Measurements from ENCODE around the gene TCP11. TPM values are rescaled to one million over a fixed set of nuclear protein-coding genes. Genes with fewer than 3 reads are reported as not detected.

The TCP11 gene

GRCh38 chr6:35069262-35069661 lies 71.9 kb downstream of the TCP11 start:
- Histone ChIP-seq H2BK15ac (ENCODE audit: low read length) (no peak overlapping the region), H2BK5ac (ENCODE audit: low read length) (no peak overlapping the region), H2AK5ac (ENCODE audit: low read depth, low read length) (no peak overlapping the region), H3K14ac (ENCODE audit: low read length) (no peak overlapping the region), H2BK12ac (ENCODE audit: low read length) (no peak overlapping the region), H3K4ac (ENCODE audit: low read length) (no peak overlapping the region), H3K23ac (ENCODE audit: low read depth, low read length, poor library complexity) (no peak overlapping the region), H4K8ac (ENCODE audit: low read depth, low read length) (no peak overlapping the region), H3K79me1 (ENCODE audit: low read depth, low read length) (no peaks in the 10 kb centered on the region), H3K9ac (ENCODE audit: low read depth, low read length, poor library complexity) (no peak overlapping the region), H3K18ac (ENCODE audit: low read length) (no peak overlapping the region), H3K4me2 (ENCODE audit: insufficient read depth, low read length, poor library complexity, severe bottlenecking) (no peak overlapping the region), H2AFZ (ENCODE audit: low read length) (no peak overlapping the region), H3K36me3 (replicated peaks in 1 of 2; ENCODE audit: control insufficient read depth in 2 of 2, insufficient read depth in 2 of 2, low read length in 2 of 2) (peaks cover 7 to 9% of the 10 kb centered on the region in 2 donors), H3K4me1 (ENCODE audit: control insufficient read depth in 2 of 2, insufficient read depth in 1 of 2, low read depth in 1 of 2, low read length in 2 of 2) (peaks cover 2 to 8% of the 10 kb centered on the region in 2 donors), H2BK120ac (ENCODE audit: low read depth, low read length) (no peak overlapping the region), H3K27me3 (ENCODE audit: control insufficient read depth in 3 of 3, insufficient read depth in 3 of 3, low read depth in 1 of 3, low read length in 3 of 3) (no peaks in the 10 kb centered on the region), H3K27ac (replicated peaks; ENCODE audit: low read length) (no peak overlapping the region), H3K4me3 (ENCODE audit: low read length in 2 of 2) (no peak overlapping the region), H3K9me3 (replicated peaks in 1 of 2; ENCODE audit: control insufficient read depth in 2 of 2, insufficient read depth in 1 of 2, low read depth in 1 of 2, low read length in 2 of 2) (no peaks in the 10 kb centered on the region), H4K91ac (ENCODE audit: low read depth, low read length, poor library complexity) (no peak overlapping the region)
- DNase-seq (ENCODE audit: low spot score): no peak
- no CpG with 5 or more reads among the region's 2 CpGs for WGBS, 2 donors (ENCODE audit: extremely low coverage in 2 of 2, insufficient read length in 2 of 2, insufficient replicate concordance in 1 of 2)

- Histone ChIP-seq H2AK5ac (ENCODE audit: low read depth, low read length) (no peak overlapping the region), H3K14ac (ENCODE audit: low read length) (peak overlapping the region; percentile 40), H3K4me1 (ENCODE audit: control insufficient read depth in 2 of 2, insufficient read depth in 1 of 2, low read depth in 1 of 2, low read length in 2 of 2) (peaks cover 2 to 8% of the 10 kb centered on the region in 2 donors), H3K4me3 (ENCODE audit: low read length in 2 of 2) (no peak overlapping the region), H2BK120ac (ENCODE audit: low read depth, low read length) (no peak overlapping the region), H3K36me3 (replicated peaks in 1 of 2; ENCODE audit: control insufficient read depth in 2 of 2, insufficient read depth in 2 of 2, low read length in 2 of 2) (peaks cover 7 to 9% of the 10 kb centered on the region in 2 donors), H4K91ac (ENCODE audit: low read depth, low read length, poor library complexity) (no peak overlapping the region), H3K9ac (ENCODE audit: low read depth, low read length, poor library complexity) (no peak overlapping the region), H3K9me3 (replicated peaks in 1 of 2; ENCODE audit: control insufficient read depth in 2 of 2, insufficient read depth in 1 of 2, low read depth in 1 of 2, low read length in 2 of 2) (no peaks in the 10 kb centered on the region), H3K4me2 (ENCODE audit: insufficient read depth, low read length, poor library complexity, severe bottlenecking) (no peak overlapping the region), H3K23ac (ENCODE audit: low read depth, low read length, poor library complexity) (no peak overlapping the region), H3K4ac (ENCODE audit: low read length) (no peak overlapping the region), H2AFZ (ENCODE audit: low read length) (no peak overlapping the region), H2BK12ac (ENCODE audit: low read length) (no peak overlapping the region), H3K18ac (ENCODE audit: low read length) (no peak overlapping the region), H2BK5ac (ENCODE audit: low read length) (no peak overlapping the region), H4K8ac (ENCODE audit: low read depth, low read length) (no peak overlapping the region), H3K79me1 (ENCODE audit: low read depth, low read length) (no peaks in the 10 kb centered on the region), H3K27ac (replicated peaks; ENCODE audit: low read length) (no peak overlapping the region), H3K27me3 (ENCODE audit: control insufficient read depth in 3 of 3, insufficient read depth in 3 of 3, low read depth in 1 of 3, low read length in 3 of 3) (no peaks in the 10 kb centered on the region), H2BK15ac (ENCODE audit: low read length) (no peak overlapping the region)
- no CpG with 5 or more reads among the region's 7 CpGs for WGBS, 2 donors (ENCODE audit: extremely low coverage in 2 of 2, insufficient read length in 2 of 2, insufficient replicate concordance in 1 of 2)
- no peak for DNase-seq (ENCODE audit: low spot score)
Observed at GRCh38 chr6:35068644-35069043, 72.5 kb downstream of the TCP11 start.

GRCh38 chr6:35068206-35068605 lies 72.9 kb downstream of the TCP11 start:
- H3K4me2 ChIP-seq (ENCODE audit: insufficient read depth, low read length, poor library complexity, severe bottlenecking): no peak overlapping the region
- H3K4me3 ChIP-seq (ENCODE audit: low read length in 2 of 2): no peak overlapping the region
- H2BK120ac ChIP-seq (ENCODE audit: low read depth, low read length): no peak overlapping the region
- no peak overlapping the region for H3K4ac ChIP-seq (ENCODE audit: low read length)
- no peak overlapping the region for H2BK12ac ChIP-seq (ENCODE audit: low read length)
- H3K18ac ChIP-seq (ENCODE audit: low read length): peak overlapping the region; percentile 60
- no peak overlapping the region for H2AFZ ChIP-seq (ENCODE audit: low read length)
- H3K23ac ChIP-seq (ENCODE audit: low read depth, low read length, poor library complexity): peak overlapping the region; percentile 47
- no peaks in the 10 kb centered on the region for H3K9me3 ChIP-seq (replicated peaks in 1 of 2; ENCODE audit: control insufficient read depth in 2 of 2, insufficient read depth in 1 of 2, low read depth in 1 of 2, low read length in 2 of 2)
- H3K4me1 ChIP-seq (ENCODE audit: control insufficient read depth in 2 of 2, insufficient read depth in 1 of 2, low read depth in 1 of 2, low read length in 2 of 2): peaks cover 2 to 8% of the 10 kb centered on the region in 2 donors
- no peak overlapping the region for H3K27ac ChIP-seq (replicated peaks; ENCODE audit: low read length)
- WGBS, 2 donors (ENCODE audit: extremely low coverage in 2 of 2, insufficient read length in 2 of 2, insufficient replicate concordance in 1 of 2): no CpG with 5 or more reads among the region's 9 CpGs
- H4K8ac ChIP-seq (ENCODE audit: low read depth, low read length): no peak overlapping the region
- H2BK15ac ChIP-seq (ENCODE audit: low read length): no peak overlapping the region
- no peak overlapping the region for H3K9ac ChIP-seq (ENCODE audit: low read depth, low read length, poor library complexity)
- DNase-seq (ENCODE audit: low spot score): no peak
- H3K36me3 ChIP-seq (replicated peaks in 1 of 2; ENCODE audit: control insufficient read depth in 2 of 2, insufficient read depth in 2 of 2, low read length in 2 of 2): peaks cover 7 to 12% of the 10 kb centered on the region in 2 donors
- H3K79me1 ChIP-seq (ENCODE audit: low read depth, low read length): no peaks in the 10 kb centered on the region
- H2BK5ac ChIP-seq (ENCODE audit: low read length): no peak overlapping the region
- no peaks in the 10 kb centered on the region for H3K27me3 ChIP-seq (ENCODE audit: control insufficient read depth in 3 of 3, insufficient read depth in 3 of 3, low read depth in 1 of 3, low read length in 3 of 3)
- H4K91ac ChIP-seq (ENCODE audit: low read depth, low read length, poor library complexity): no peak overlapping the region
- peak overlapping the region; percentile 40 for H3K14ac ChIP-seq (ENCODE audit: low read length)
- H2AK5ac ChIP-seq (ENCODE audit: low read depth, low read length): no peak overlapping the region

Small RNAs within 50 kb of the gene (small RNA-seq; reads per million reads assigned to genes)
- gene AL138721.1 (ENCODE audit: insufficient read depth): not detected
